H1 (cell line): ENCODE data around the gene ANKRD11. TPM values are rescaled to one million over a fixed set of nuclear protein-coding genes. Genes with fewer than 3 reads are reported as not detected.

ENCODE experiments used
- CTCF ChIA-PET: fragments of 300-600 bp; sonication (Branson Sonifier 250); formaldehyde crosslinking; loops from one replicate; lab custom pipeline; 2021; ENCODE audit not compliant: partially characterized antibody; lab: Charles Lee
- POLR2A ChIA-PET: fragments of 300-600 bp; sonication (Branson Sonifier 250); formaldehyde crosslinking; loops from one replicate; lab custom pipeline; 2021; ENCODE audit warnings: inconsistent platforms; ENCODE audit not compliant: partially characterized antibody; lab: Charles Lee
- DNase-seq, 2 experiments: peaks; one replicate each; pipeline versions ENCODE4 v3.0.0 to v3.0.0-alpha.2; 2010 to 2022; ENCODE audit warnings: low spot score in 2 of 2, low read depth in 1 of 2, mixed read lengths in 1 of 2
- FAIRE-seq: peaks from 2 replicates; lab custom pipeline; 2011; peaks lifted over from hg19 to GRCh38; lab: Jason Lieb, UNC
- H2AFZ ChIP-seq: 2 replicates; pipeline ENCODE4 v1.8.1; 2012; ENCODE audit warnings: low read length, inconsistent platforms
- H2AK5ac ChIP-seq: 2 replicates; pipeline ENCODE4 v1.6.1; 2013; ENCODE audit warnings: low read depth, low read length
- H2BK120ac ChIP-seq: replicated peaks from 2 replicates; pipeline ENCODE3; 2013; ENCODE audit warnings: low read depth, low read length, inconsistent platforms
- H2BK12ac ChIP-seq: 2 replicates; pipeline ENCODE4 v1.6.1; 2013; ENCODE audit warnings: low read depth, low read length
- H2BK15ac ChIP-seq: 2 replicates; pipeline ENCODE4 v1.6.1; 2013; ENCODE audit warnings: low read length
- H2BK20ac ChIP-seq: 2 replicates; pipeline ENCODE4 v1.6.1; 2013; ENCODE audit warnings: low read length
- H2BK5ac ChIP-seq: 2 replicates; pipeline ENCODE4 v1.6.1; 2013; ENCODE audit warnings: low read depth, low read length
- H3K14ac ChIP-seq: 2 replicates; pipeline ENCODE4 v1.6.1; 2013; ENCODE audit warnings: inconsistent platforms; ENCODE audit not compliant: insufficient read length
- H3K18ac ChIP-seq: 2 replicates; pipeline ENCODE4 v1.6.1; 2013; ENCODE audit warnings: low read length; ENCODE audit errors: extremely low read depth
- H3K23ac ChIP-seq: 2 replicates; pipeline ENCODE4 v1.6.1; 2013; ENCODE audit warnings: inconsistent platforms; ENCODE audit not compliant: insufficient read length
- H3K23me2 ChIP-seq: 2 replicates; pipeline ENCODE4 v1.6.1; 2013; ENCODE audit warnings: low read depth, low read length
- H3K27ac ChIP-seq: 2 replicates; pipeline ENCODE4 v1.6.1; 2011; ENCODE audit warnings: low read depth, low read length, inconsistent platforms
- H3K27me3 ChIP-seq, 4 experiments: replicated peaks in 1 of 4; 1 replicate in 1 of 4; 2 replicates in 3 of 4; pipeline versions ENCODE4 v1.6.1 to v1.8.1; 2011 to 2013; ENCODE audit warnings: low read length in 3 of 4, mild to moderate bottlenecking in 3 of 4, inconsistent platforms in 2 of 4, mixed read lengths in 2 of 4, moderate library complexity in 1 of 4; ENCODE audit not compliant: control insufficient read depth in 3 of 4, insufficient read depth in 3 of 4; ENCODE audit errors: extremely low read depth in 1 of 4
- H3K36me3 ChIP-seq, 4 experiments: 2 replicates each; pipeline versions ENCODE4 v1.6.1 to v1.8.1; 2011 to 2013; ENCODE audit warnings: mild to moderate bottlenecking in 4 of 4, low read length in 3 of 4, moderate library complexity in 2 of 4, control low read depth in 1 of 4, inconsistent platforms in 1 of 4; ENCODE audit not compliant: insufficient read depth in 4 of 4, control insufficient read depth in 2 of 4
- H3K4ac ChIP-seq: replicated peaks from 2 replicates; pipeline ENCODE3; 2013; ENCODE audit warnings: low read length, low read depth, mixed read lengths, inconsistent platforms; ENCODE audit not compliant: insufficient read length
- H3K4me1 ChIP-seq, 4 experiments: replicated peaks in 1 of 4; 1 replicate in 1 of 4; 2 replicates in 3 of 4; pipeline versions ENCODE4 v1.6.1 to v1.8.1; 2011 to 2013; ENCODE audit warnings: low read length in 3 of 4, inconsistent platforms in 2 of 4, mixed read lengths in 1 of 4; ENCODE audit not compliant: insufficient read depth in 4 of 4, control insufficient read depth in 3 of 4
- H3K4me2 ChIP-seq, 2 experiments: 2 replicates each; pipeline versions ENCODE4 v1.6.1 to v1.8.1; 2011 to 2013; ENCODE audit warnings: low read depth in 2 of 2, low read length in 2 of 2, control low read depth in 1 of 2, inconsistent platforms in 1 of 2, mild to moderate bottlenecking in 1 of 2; ENCODE audit not compliant: insufficient read depth in 1 of 2
- H3K4me3 ChIP-seq, 4 experiments: fragments of 200-600, 300-600 bp in 1 of 4; sonication (generic), shearing (Covaris generic), sonication (Bioruptor Twin) in 1 of 4; 2 replicates each; pipeline versions ENCODE4 v1.5.1 to v1.8.1; 2011 to 2016; ENCODE audit warnings: low read length in 4 of 4, low read depth in 3 of 4, control low read depth in 2 of 4, inconsistent platforms in 2 of 4, mild to moderate bottlenecking in 2 of 4, mixed read lengths in 1 of 4, moderate library complexity in 1 of 4; ENCODE audit not compliant: insufficient read depth in 2 of 4; ENCODE audit errors: extremely low read depth in 1 of 4
- H3K56ac ChIP-seq: replicated peaks from 2 replicates; pipeline ENCODE3; 2013; ENCODE audit warnings: low read depth, mild to moderate bottlenecking, mixed read lengths, low read length, inconsistent platforms; ENCODE audit not compliant: insufficient read length
- H3K79me1 ChIP-seq: 2 replicates; pipeline ENCODE4 v1.6.1; 2013; ENCODE audit warnings: low read depth, low read length, control low read depth
- H3K79me2 ChIP-seq, 2 experiments: 2 replicates each; pipeline versions ENCODE4 v1.6.1 to v1.8.1; 2012 to 2013; ENCODE audit warnings: low read length in 2 of 2, mild to moderate bottlenecking in 2 of 2, inconsistent platforms in 1 of 2; ENCODE audit not compliant: insufficient read depth in 2 of 2, control insufficient read depth in 1 of 2
- H3K9ac ChIP-seq, 4 experiments: replicated peaks in 1 of 4; 1 replicate in 1 of 4; 2 replicates in 3 of 4; pipeline versions ENCODE4 v1.6.1 to v1.8.1; 2011 to 2013; ENCODE audit warnings: low read depth in 3 of 4, low read length in 3 of 4, control low read depth in 2 of 4, mild to moderate bottlenecking in 2 of 4, moderate library complexity in 2 of 4, inconsistent platforms in 1 of 4; ENCODE audit errors: extremely low read depth in 1 of 4
- H3K9me3 ChIP-seq, 2 experiments: 2 replicates each; pipeline versions ENCODE4 v1.6.1 to v1.8.1; 2012 to 2013; ENCODE audit warnings: mild to moderate bottlenecking in 2 of 2, moderate library complexity in 2 of 2, control low read depth in 1 of 2, inconsistent platforms in 1 of 2, low read depth in 1 of 2, low read length in 1 of 2, mixed read lengths in 1 of 2; ENCODE audit not compliant: insufficient read depth in 2 of 2
- H4K20me1 ChIP-seq, 2 experiments: replicated peaks in 1 of 2; 2 replicates each; pipeline versions ENCODE3 to v1.8.1; 2011 to 2013; ENCODE audit warnings: inconsistent platforms in 2 of 2, low read length in 2 of 2, mild to moderate bottlenecking in 1 of 2; ENCODE audit not compliant: insufficient read depth in 2 of 2, control insufficient read depth in 1 of 2
- H4K5ac ChIP-seq: 2 replicates; pipeline ENCODE4 v1.6.1; 2013; ENCODE audit warnings: low read length, low read depth, mixed read lengths, inconsistent platforms; ENCODE audit not compliant: insufficient read length
- H4K8ac ChIP-seq: 2 replicates; pipeline ENCODE4 v1.8.0; 2013; ENCODE audit warnings: mild to moderate bottlenecking, moderate library complexity, low read length, inconsistent platforms; ENCODE audit not compliant: insufficient read depth; ENCODE audit errors: extremely low read depth
- H4K91ac ChIP-seq: replicated peaks from 2 replicates; pipeline ENCODE3; 2013; ENCODE audit warnings: low read length, mixed read lengths, inconsistent platforms; ENCODE audit not compliant: insufficient read length
- CBX8 ChIP-seq: fragments of 300-800, 300-1000 bp; sonication (generic); IDR thresholded peaks from 2 replicates; pipeline ENCODE4 v1.7.1; 2016; ENCODE audit warnings: low read depth, low read length, borderline replicate concordance
- EP300 ChIP-seq, 2 experiments: IDR thresholded peaks; 1 replicate in 1 of 2; 2 replicates in 1 of 2; pipeline ENCODE4 v1.6.1; 2011 to 2012; ENCODE audit warnings: low read depth in 2 of 2, low read length in 2 of 2, mild to moderate bottlenecking in 2 of 2, borderline replicate concordance in 1 of 2, inconsistent platforms in 1 of 2, moderate library complexity in 1 of 2
- GABPA ChIP-seq: IDR thresholded peaks from 2 replicates; pipeline ENCODE4 v1.6.1; 2011; ENCODE audit warnings: mild to moderate bottlenecking, low read length, moderate library complexity, borderline replicate concordance; ENCODE audit not compliant: insufficient read depth
- TBP ChIP-seq: IDR thresholded peaks from 2 replicates; pipeline ENCODE4 v1.6.1; 2011; ENCODE audit warnings: low read depth, low read length, improper control_type of control experiment
- WGBS, 2 experiments: shearing (Covaris generic) in 1 of 2; methylation state at CpG; one replicate each; pipeline versions ENCODE4 v1.1.6 to v1.1.7; 2013 to 2015; ENCODE audit warnings: low lambda C conversion rate in 2 of 2, mixed read lengths in 2 of 2, inconsistent platforms in 1 of 2, low coverage in 1 of 2, missing lambda C conversion rate in 1 of 2; ENCODE audit not compliant: insufficient replicate concordance in 2 of 2, insufficient coverage in 1 of 2, insufficient read length in 1 of 2; ENCODE audit errors: extremely low coverage in 1 of 2, missing lambda C conversion rate in 1 of 2; 5-methylcytosine and 5-hydroxymethylcytosine counted together
- polyA plus RNA-seq, 7 experiments: library from polyadenylated mRNA; depleted of rRNA in 3 of 7; stranded (reverse) in 5 of 7; unstranded in 2 of 7; fragments of >200 nt in 5 of 7; fragments of 200-250 nt in 2 of 7; gene quantifications; 1 replicate in 5 of 7; 2 replicates in 1 of 7; 4 replicates in 1 of 7; pipeline versions ENCODE4 v1.2.1 to v1.2.3, GENCODE V29; 2011 to 2013; ENCODE audit warnings: missing spikeins in 2 of 7, mixed read lengths in 2 of 7
- total RNA-seq: library from RNA; stranded (reverse); fragmentation: NEBNext Ultra II Directional; extraction: Animal tissue kit (Norgen Biotek cat#: 25700); gene quantifications from 2 replicates; pipeline ENCODE4 v1.2.1, GENCODE V29; 2021

ANKRD11 gene
- total and polyA plus RNA-seq, 2 of the 8 experiments (the other 6 are each of a cell fraction or from before 2014, with no cell fraction given): 46.5 to 142 TPM

GRCh38 chr16:89437991-89438390 lies 52.4 kb downstream of the ANKRD11 start:
- Histone ChIP-seq H3K18ac (no peak overlapping the region), H3K79me1 (peaks cover 41% of the 10 kb centered on the region), H3K14ac (no peak overlapping the region), H3K79me2 (peaks cover 74 to 100% of the 10 kb centered on the region in 2 experiments), H3K9ac (no peak overlapping the region), H3K56ac (no peak overlapping the region), H2AK5ac (no peak overlapping the region), H2BK20ac (no peak overlapping the region), H2BK15ac (no peak overlapping the region), H3K4me1 (peaks cover 3 to 27% (median 5%) of the 10 kb centered on the region in 4 experiments), H3K23me2 (no peaks in the 10 kb centered on the region), H2BK12ac (no peak overlapping the region), H3K27ac (no peak overlapping the region), H3K4ac (no peak overlapping the region), H2AFZ (no peak overlapping the region), H3K36me3 (peaks cover 0 to 2% (median 0%) of the 10 kb centered on the region in 4 experiments; a peak in 1 of 8 replicates), H2BK5ac (no peak overlapping the region), H4K20me1 (peaks cover 57 to 59% of the 10 kb centered on the region in 2 experiments), H3K4me2 (no peak overlapping the region), H4K8ac (no peak overlapping the region), H2BK120ac (no peak overlapping the region), H3K27me3 (no peaks in the 10 kb centered on the region), H3K9me3 (no peaks in the 10 kb centered on the region), H4K5ac (no peak overlapping the region), H3K4me3 (no peak overlapping the region), H3K23ac (no peak overlapping the region), H4K91ac (no peak overlapping the region)
- FAIRE-seq (no peak), DNase-seq (no peak)
- WGBS, 2 experiments: 94% methylated on average over 8 of the region's 8 CpGs; no CpG with 5 or more reads in 1 of the 2 experiments
- ChIA-PET CTCF (interaction anchor here (0.6 to 0.9 kb wide), 2 partner anchors 12 to 74 kb away, joined by 3 to 4 read pairs; no protein-coding TSS in a partner anchor), POLR2A (interaction anchor here (0.9 to 1.4 kb wide), 4 partner anchors 11 to 51 kb away, joined by 3 to 4 read pairs (median 3); no protein-coding TSS in a partner anchor)
- TF ChIP-seq TBP (no peak), EP300 (IDR thresholded peaks at IDR 0.05; ENCODE audit: borderline replicate concordance in 1 of 2, low read depth in 2 of 2, low read length in 2 of 2) (no peak), CBX8 (no peak), GABPA (no peak)
